Glutamatergic neuron (in vitro differentiated cells): ENCODE measurements around the gene SERTAD3. TPM values are rescaled to one million over a fixed set of nuclear protein-coding genes. Genes with fewer than 3 reads are reported as not detected.

Experiments
- DNase-seq: peaks from one replicate; pipeline ENCODE4 v3.0.0; 2022
- H3K27ac Mint-ChIP-seq: one replicate; pipeline ENCODE4 v1.8.0; 2020; ENCODE audit warnings: mild to moderate bottlenecking, mixed read lengths, inconsistent platforms; ENCODE audit not compliant: unreplicated experiment
- H3K27me3 Mint-ChIP-seq: one replicate; pipeline ENCODE4 v1.8.0; 2020; ENCODE audit warnings: mild to moderate bottlenecking, moderate library complexity, mixed read lengths, inconsistent platforms; ENCODE audit not compliant: unreplicated experiment
- H3K36me3 Mint-ChIP-seq: one replicate; pipeline ENCODE4 v1.8.0; 2020; ENCODE audit warnings: mild to moderate bottlenecking, mixed read lengths, inconsistent platforms; ENCODE audit not compliant: unreplicated experiment
- H3K4me1 Mint-ChIP-seq: one replicate; pipeline ENCODE4 v1.8.0; 2020; ENCODE audit warnings: mild to moderate bottlenecking, low read depth, mixed read lengths, inconsistent platforms; ENCODE audit not compliant: unreplicated experiment
- H3K4me3 Mint-ChIP-seq: one replicate; pipeline ENCODE4 v1.8.0; 2020; ENCODE audit warnings: mild to moderate bottlenecking, mixed read lengths, inconsistent platforms; ENCODE audit not compliant: unreplicated experiment
- H3K9me3 Mint-ChIP-seq: one replicate; pipeline ENCODE4 v1.8.0; 2020; ENCODE audit warnings: mild to moderate bottlenecking, moderate library complexity, mixed read lengths, inconsistent platforms; ENCODE audit not compliant: unreplicated experiment
- CTCF ChIP-seq: fragments of 200-600 bp; sonication (generic); IDR thresholded peaks from one replicate; pipeline ENCODE4 v1.5.0; 2021; ENCODE audit not compliant: partially characterized antibody, unreplicated experiment
- total RNA-seq: library from RNA; stranded (reverse); fragmentation: NEBNext Ultra II Directional; extraction: Animal tissue kit (Norgen Biotek cat#: 25700); gene quantifications from one replicate; pipeline ENCODE4 v1.2.1, GENCODE V29; 2021; ENCODE audit not compliant: unreplicated experiment

The SERTAD3 gene
- total RNA-seq, 1 donor from 2014 or later, result 30.1 TPM

- Mint-ChIP-seq H3K27me3 (peaks cover 3% of the 10 kb centered on the region), H3K36me3 (no peaks in the 10 kb centered on the region), H3K4me3 (peak overlapping the region; percentile 30), H3K9me3 (peaks cover 4% of the 10 kb centered on the region), H3K4me1 (peaks cover 24% of the 10 kb centered on the region), H3K27ac (no peak overlapping the region)
- DNase-seq, result no peak
- TF ChIP-seq CTCF, result no peak
Observed at GRCh38 chr19:40414542-40415535, 29.3 kb downstream of the SERTAD3 start.

GRCh38 chr19:40413291-40413845 is 30.8 kb downstream of the SERTAD3 start, which contains the start of gene PRX:
Gene PRX (minus strand): TSS chr19:40413378. CDS start chr19:40407932, 5,446 bp downstream.
- peak; percentile 76 for DNase-seq
- peaks cover 4% of the 10 kb centered on the region for H3K9me3 Mint-ChIP-seq

GRCh38 chr19:40412866-40413265 is 31.3 kb downstream of the SERTAD3 start:
- no peak for TF ChIP-seq CTCF
- H3K4me3 Mint-ChIP-seq, result peak overlapping the region; percentile 30
- DNase-seq, result no peak
- peaks cover 12% of the 10 kb centered on the region for H3K4me1 Mint-ChIP-seq
- H3K36me3 Mint-ChIP-seq, result no peaks in the 10 kb centered on the region
- no peaks in the 10 kb centered on the region for H3K27me3 Mint-ChIP-seq
- H3K27ac Mint-ChIP-seq, result no peak overlapping the region
- peaks cover 4% of the 10 kb centered on the region for H3K9me3 Mint-ChIP-seq

More at GRCh38 chr19:40413291-40413845, 30.8 kb downstream of the SERTAD3 start, which contains the start of gene PRX:
- no peak within 1 kb of the TSS for H3K27ac Mint-ChIP-seq
- H3K27me3 Mint-ChIP-seq, result no peaks in the 10 kb centered on the region
- no peak for TF ChIP-seq CTCF
- H3K4me1 Mint-ChIP-seq, result peaks cover 14% of the 10 kb centered on the region
- no peaks in the 10 kb centered on the region for H3K36me3 Mint-ChIP-seq
- peak within 1 kb of the TSS; percentile 71 for H3K4me3 Mint-ChIP-seq

GRCh38 chr19:40411958-40412499 is 32.1 kb downstream of the SERTAD3 start:
- no peaks in the 10 kb centered on the region for H3K36me3 Mint-ChIP-seq
- peaks cover 7% of the 10 kb centered on the region for H3K4me1 Mint-ChIP-seq
- H3K9me3 Mint-ChIP-seq, result peaks cover 4% of the 10 kb centered on the region
- H3K4me3 Mint-ChIP-seq, result no peak overlapping the region
- no peaks in the 10 kb centered on the region for H3K27me3 Mint-ChIP-seq
- no peak for DNase-seq
- no peak overlapping the region for H3K27ac Mint-ChIP-seq
- TF ChIP-seq CTCF, result no peak
